ENCODE results near the gene TANGO2.

DNA sequence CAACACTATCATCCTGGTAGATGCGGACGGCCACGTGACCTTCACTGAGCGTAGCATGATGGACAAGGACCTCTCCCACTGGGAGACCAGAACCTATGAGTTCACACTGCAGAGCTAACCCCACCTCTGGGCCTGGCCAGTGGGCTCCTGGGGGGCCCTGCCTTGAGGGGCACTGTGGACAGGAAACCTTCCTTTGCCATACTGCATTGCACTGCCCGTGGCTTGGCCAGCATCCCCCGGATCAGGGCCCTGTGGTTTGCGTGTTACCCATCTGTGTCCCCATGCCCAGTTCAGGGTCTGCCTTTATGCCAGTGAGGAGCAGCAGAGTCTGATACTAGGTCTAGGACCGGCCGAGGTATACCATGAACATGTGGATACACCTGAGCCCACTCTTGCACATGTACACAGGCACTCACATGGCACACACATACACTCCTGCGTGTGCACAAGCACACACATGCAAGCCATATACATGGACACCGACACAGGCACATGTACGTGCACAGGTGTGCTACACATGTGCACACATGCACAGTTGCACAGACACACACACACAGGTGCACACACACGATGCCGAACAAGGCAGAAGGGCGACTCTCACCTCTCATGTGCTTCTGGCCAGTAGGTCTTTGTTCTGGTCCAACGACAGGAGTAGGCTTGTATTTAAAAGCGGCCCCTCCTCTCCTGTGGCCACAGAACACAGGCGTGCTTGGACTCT is 43.8 kb downstream of the TANGO2 start:
- TF ChIP-seq CTCF (IDR thresholded peaks at IDR 0.05), result no peak
- TF ChIP-seq EZH2 (IDR thresholded peaks at IDR 0.05; ENCODE audit: borderline replicate concordance, insufficient read depth, low read depth, low read length, poor library complexity, severe bottlenecking), result no peak

Measured in B cell (primary cell).